K562 (cell line): ENCODE data around the gene DTWD2. TPM values are rescaled to one million over a fixed set of nuclear protein-coding genes. Genes with fewer than 3 reads are reported as not detected.

Source experiments
- ATAC-seq: fragments of 200-7000 bp; cut with Tn5 transposase; 3 replicates; pipeline ENCODE4 v1.9.1; 2020; ENCODE audit warnings: moderate library complexity
- BruUV-seq: library from RNA; stranded (reverse); fragments of 400-500 nt; replicated peaks from 2 replicates; lab custom pipeline; 2021; lab: Mats Ljungman, UMichigan
- CTCF ChIA-PET: fragments of 300-600 bp; formaldehyde crosslinking; extraction: SDS; loops from one replicate; lab custom pipeline; 2021; ENCODE audit warnings: low intra/inter-chr PET ratio; lab: Yijun Ruan, JAX
- POLR2A ChIA-PET: fragments of 300-600, 350-650 bp; sonication (Branson Sonifier 250); formaldehyde crosslinking; extraction: SDS; loops from one replicate; lab custom pipeline; 2021; ENCODE audit warnings: antibody characterized with exemption, inconsistent platforms; lab: Yijun Ruan, JAX
- DNase-seq, 4 experiments: peaks; one replicate each; pipeline versions ENCODE4 v3.0.0 to v3.0.0-alpha.2; 2011 to 2018; ENCODE audit warnings: low spot score in 3 of 4, mixed read lengths in 3 of 4; ENCODE audit errors: extremely low read depth in 1 of 4
- FAIRE-seq: peaks from 2 replicates; lab custom pipeline; 2011; peaks lifted over from hg19 to GRCh38; lab: Jason Lieb, UNC
- H2AFZ ChIP-seq: 2 replicates; pipeline ENCODE4 v1.6.0; 2011; ENCODE audit warnings: low read depth, low read length, control low read depth, inconsistent platforms
- H3K27ac ChIP-seq: fragments of 200-600 bp; 3 replicates; pipeline ENCODE4 v1.8.0; 2011; ENCODE audit warnings: low read depth, mild to moderate bottlenecking, control low read depth, inconsistent platforms, low read length, moderate library complexity, mixed read lengths; ENCODE audit errors: extremely low read depth
- H3K27me3 ChIP-seq, 2 experiments: fragments of 300-600 bp in 1 of 2; 2 replicates in 1 of 2; 3 replicates in 1 of 2; pipeline versions ENCODE4 v1.6.0 to v1.8.0; 2011; ENCODE audit warnings: inconsistent platforms in 2 of 2, low read length in 2 of 2, mild to moderate bottlenecking in 1 of 2, mixed read lengths in 1 of 2, moderate library complexity in 1 of 2; ENCODE audit not compliant: control insufficient read depth in 2 of 2, insufficient read depth in 2 of 2
- H3K36me3 ChIP-seq: fragments of 300-600 bp; 3 replicates; pipeline ENCODE4 v1.8.0; 2011; ENCODE audit warnings: mild to moderate bottlenecking, low read length, inconsistent platforms; ENCODE audit not compliant: control insufficient read depth, insufficient read depth
- H3K4me1 ChIP-seq, 2 experiments: fragments of 200-600 bp in 1 of 2; replicated peaks in 1 of 2; 2 replicates in 1 of 2; 3 replicates in 1 of 2; pipeline versions ENCODE4 v1.5.1 to v1.8.0; 2011; ENCODE audit warnings: inconsistent platforms in 2 of 2, low read length in 2 of 2, mild to moderate bottlenecking in 1 of 2, mixed read lengths in 1 of 2, moderate library complexity in 1 of 2; ENCODE audit not compliant: control insufficient read depth in 2 of 2, insufficient read depth in 2 of 2
- H3K4me2 ChIP-seq: 2 replicates; pipeline ENCODE4 v1.6.1; 2011; ENCODE audit warnings: low read length, control low read depth, inconsistent platforms, mixed read lengths; ENCODE audit not compliant: insufficient read depth
- H3K4me3 ChIP-seq: fragments of 200-600 bp; sonication (generic), shearing (Covaris generic); 2 replicates; pipeline ENCODE4 v1.5.1; 2016; ENCODE audit warnings: control low read depth, inconsistent platforms
- H3K79me2 ChIP-seq: fragments of 200-600 bp; 3 replicates; pipeline ENCODE4 v1.8.0; 2011; ENCODE audit warnings: low read length, inconsistent platforms; ENCODE audit not compliant: control insufficient read depth, insufficient read depth
- H3K9ac ChIP-seq, 2 experiments: 2 replicates each; pipeline versions ENCODE4 v1.6.0 to v1.6.1; 2011; ENCODE audit warnings: low read depth in 2 of 2, low read length in 2 of 2, control low read depth in 1 of 2, inconsistent platforms in 1 of 2, mild to moderate bottlenecking in 1 of 2, mixed read lengths in 1 of 2; ENCODE audit not compliant: insufficient read depth in 1 of 2
- H3K9me1 ChIP-seq: one replicate; pipeline ENCODE4 v1.6.0; 2011; ENCODE audit warnings: inconsistent platforms, mild to moderate bottlenecking, low read length, moderate library complexity; ENCODE audit not compliant: control insufficient read depth, insufficient read depth
- H3K9me3 ChIP-seq: replicated peaks from 2 replicates; pipeline ENCODE4 v1.5.1; 2011; ENCODE audit warnings: low read depth, low read length, inconsistent platforms; ENCODE audit not compliant: control insufficient read depth, insufficient read depth
- H4K20me1 ChIP-seq: replicated peaks from 2 replicates; pipeline ENCODE4 v1.6.1; 2011; ENCODE audit warnings: low read length, inconsistent platforms, mixed read lengths; ENCODE audit not compliant: control insufficient read depth, insufficient read depth
- CHD4 ChIP-seq: fragments of 200-600 bp; sonication (generic); IDR thresholded peaks from 3 replicates; pipeline ENCODE4 v1.6.1; 2012; ENCODE audit warnings: low read depth, mild to moderate bottlenecking, mixed read lengths, low read length, inconsistent platforms; ENCODE audit not compliant: insufficient read depth, insufficient replicate concordance, poor library complexity, severe bottlenecking
- NFRKB ChIP-seq: fragments of 450-650 bp; IDR thresholded peaks from 2 replicates; pipeline ENCODE4 v1.6.1; 2016; ENCODE audit warnings: low read depth
- POLR2AphosphoS5 ChIP-seq: IDR thresholded peaks from 2 replicates; pipeline ENCODE4 v1.6.1; 2011; ENCODE audit warnings: mild to moderate bottlenecking, low read depth, low read length, moderate library complexity; ENCODE audit not compliant: control insufficient read depth, insufficient read depth
- POLR2B ChIP-seq: fragments of 450-650 bp; IDR thresholded peaks from 2 replicates; pipeline ENCODE4 v1.6.1; 2018; ENCODE audit warnings: low read depth; ENCODE audit not compliant: partially characterized antibody
- RBM34 ChIP-seq: fragments of 200-400 bp; formaldehyde crosslinking; IDR thresholded peaks from 2 replicates; pipeline ENCODE4 v1.6.1; 2018; ENCODE audit warnings: low read length, borderline replicate concordance; ENCODE audit not compliant: insufficient read depth
- RUNX1 ChIP-seq: sonication (generic); IDR thresholded peaks from 2 replicates; pipeline ENCODE4 v1.6.1; 2016; ENCODE audit warnings: antibody characterized with exemption, low read depth
- SRSF9 ChIP-seq: fragments of 200-400 bp; formaldehyde crosslinking; IDR thresholded peaks from 2 replicates; pipeline ENCODE4 v1.6.1; 2017; ENCODE audit warnings: low read depth, low read length, borderline replicate concordance
- TCF15 ChIP-seq: fragments of 250-450 bp; sonication (Bioruptor Pico); IDR thresholded peaks from 2 replicates; pipeline ENCODE4 v1.8.0; 2022; ENCODE audit warnings: moderate library complexity, mild to moderate bottlenecking, inconsistent platforms
- ZNF77 ChIP-seq: fragments of 250-450 bp; sonication (Bioruptor Pico); IDR thresholded peaks from 2 replicates; pipeline ENCODE4 v1.5.0; 2020
- WGBS: fragments of 100-300 bp; shearing (Covaris generic); methylation state at CpG from one replicate; pipeline ENCODE4 v1.1.6; 2016; ENCODE audit warnings: low coverage, mixed read lengths; ENCODE audit not compliant: insufficient coverage; ENCODE audit errors: missing lambda C conversion rate; 5-methylcytosine and 5-hydroxymethylcytosine counted together
- in situ Hi-C: fragments of 300-500 bp; cut with MboI; formaldehyde crosslinking; loops from 4 replicates; pipeline ENCODE4 v1.15.0; 2018; ENCODE audit warnings: inconsistent platforms, mixed read lengths
- intact Hi-C: fragments of 100-400 bp; cut with micrococcal nuclease; formaldehyde crosslinking; loops from 2 replicates; pipeline ENCODE4 v1.14.2; 2022
- polyA plus RNA-seq, 8 experiments: library from polyadenylated mRNA; depleted of rRNA in 4 of 8; stranded (reverse) in 5 of 8; unstranded in 3 of 8; fragments of >200 nt; fragmentation: Nextera tagmentation in 2 of 8; fragmentation: Illumina TruSeq in 1 of 8; extraction: Ambion mirVana in 2 of 8; extraction: Trizol in 1 of 8; gene quantifications; 2 replicates each; pipeline versions ENCODE4 v1.2.1 to v1.2.3, GENCODE V29; 2011 to 2014; ENCODE audit warnings: inconsistent platforms in 1 of 8, missing spikeins in 1 of 8
- total RNA-seq, 7 experiments: library from RNA; depleted of rRNA in 6 of 7; stranded (reverse); fragments of >200 nt in 6 of 7; fragmentation: Illumina TruSeq in 2 of 7; extraction: Trizol in 2 of 7; gene quantifications; 2 replicates each; pipeline versions ENCODE4 v1.2.1 to v1.2.3, GENCODE V29; 2011 to 2021; ENCODE audit warnings: low replicate concordance in 1 of 7
- TF ChIP-seq, protein P1 (sequence below): fragments of 450-650 bp; IDR thresholded peaks from 2 replicates; pipeline ENCODE4 v1.6.1; 2016

Gene DTWD2
- total and polyA plus RNA-seq, 9 of the 15 experiments (the other 6 are each of a cell fraction or from before 2014, with no cell fraction given) = 0.99 to 10.8 (median 4.1) TPM

DNA sequence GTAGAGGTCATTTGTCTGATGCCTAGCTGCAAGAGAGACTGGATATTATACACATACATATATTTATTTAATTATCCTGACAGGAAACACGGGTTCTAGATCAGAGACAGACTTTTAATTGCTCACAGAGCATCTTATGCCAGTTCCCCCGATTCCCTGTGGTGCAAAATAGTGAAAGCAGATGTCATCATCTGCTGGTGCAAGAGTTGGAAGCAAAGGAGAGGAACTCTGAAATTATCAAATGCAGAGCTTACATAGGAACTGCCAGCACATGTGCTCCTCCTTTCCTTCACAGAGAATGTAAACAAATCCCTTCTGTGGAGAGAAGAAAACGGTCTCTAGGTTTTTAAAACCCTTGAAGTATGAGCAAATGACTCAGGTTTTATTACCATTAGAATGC, 69.3 kb downstream of the DTWD2 start:
- no TSS peak for BruUV-seq
- Histone ChIP-seq H4K20me1 (no peaks in the 10 kb centered on the region), H3K36me3 (no peaks in the 10 kb centered on the region), H3K27me3 (no peaks in the 10 kb centered on the region), H3K9me1 (no peaks in the 10 kb centered on the region), H3K4me2 (no peak overlapping the region), H3K79me2 (no peaks in the 10 kb centered on the region), H3K4me1 (peaks cover 0 to 7% of the 10 kb centered on the region in 2 experiments; a peak in 1 of 5 replicates), H3K9me3 (no peaks in the 10 kb centered on the region), H2AFZ (no peak overlapping the region), H3K4me3 (no peak overlapping the region), H3K27ac (no peak overlapping the region), H3K9ac (no peak overlapping the region)
- ATAC-seq (no peak), DNase-seq (no peak), FAIRE-seq (no peak)
- CTCF ChIA-PET = no interaction called here
- POLR2A ChIA-PET = interaction anchor here (1.4 kb wide), 1 partner anchor 10 kb away, joined by 4 read pairs; no protein-coding TSS in a partner anchor
- intact Hi-C loops = no loop called here
- in situ Hi-C loops = no loop called here
- no peak for TF ChIP-seq POLR2B
- no peak for TF ChIP-seq SRSF9
- TF ChIP-seq RBM34 = no peak
- 24% methylated on average over 3 of the region's 3 CpGs for WGBS

DNA sequence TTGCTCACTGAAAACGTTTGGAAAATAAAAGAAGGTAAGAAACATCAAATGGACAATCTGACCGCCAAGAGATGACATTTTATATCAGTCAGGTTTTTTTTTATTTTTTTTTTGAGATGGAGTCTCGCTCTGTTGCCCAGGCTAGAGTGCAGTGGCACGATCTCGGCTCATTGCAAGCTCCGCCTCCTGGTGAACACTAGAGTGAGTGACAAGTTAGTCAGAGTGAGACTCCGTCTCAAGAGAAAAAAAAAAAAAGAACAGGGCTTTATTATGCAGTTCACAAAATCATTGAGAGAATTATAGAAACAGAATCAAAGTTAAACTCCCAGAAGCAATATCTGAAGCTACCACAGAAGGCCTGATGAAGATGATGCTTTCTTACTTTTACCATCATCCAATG, 70.1 kb downstream of the DTWD2 start:
- ATAC-seq (peak; percentile 42; the same call in 1 of the 3 replicates), DNase-seq (no peak), FAIRE-seq (no peak)
- no TSS peak for BruUV-seq
- Histone ChIP-seq H3K4me2 (no peak overlapping the region), H3K27ac (no peak overlapping the region), H3K4me1 (peaks cover 0 to 4% of the 10 kb centered on the region in 2 experiments; a peak in 1 of 5 replicates), H3K4me3 (no peak overlapping the region), H3K79me2 (no peaks in the 10 kb centered on the region), H3K27me3 (no peaks in the 10 kb centered on the region), H3K9ac (no peak overlapping the region), H3K36me3 (no peaks in the 10 kb centered on the region), H2AFZ (no peak overlapping the region), H3K9me3 (no peaks in the 10 kb centered on the region), H4K20me1 (no peaks in the 10 kb centered on the region), H3K9me1 (no peaks in the 10 kb centered on the region)
- POLR2A ChIA-PET = no interaction called here
- TF ChIP-seq NFRKB (no peak), RUNX1 (no peak), TCF15 (CRISPR knock-in tag) (no peak), ZNF77 (CRISPR knock-in tag) (no peak), CHD4 (no peak), POLR2AphosphoS5 (no peak)
- TF ChIP-seq, protein P1, sequence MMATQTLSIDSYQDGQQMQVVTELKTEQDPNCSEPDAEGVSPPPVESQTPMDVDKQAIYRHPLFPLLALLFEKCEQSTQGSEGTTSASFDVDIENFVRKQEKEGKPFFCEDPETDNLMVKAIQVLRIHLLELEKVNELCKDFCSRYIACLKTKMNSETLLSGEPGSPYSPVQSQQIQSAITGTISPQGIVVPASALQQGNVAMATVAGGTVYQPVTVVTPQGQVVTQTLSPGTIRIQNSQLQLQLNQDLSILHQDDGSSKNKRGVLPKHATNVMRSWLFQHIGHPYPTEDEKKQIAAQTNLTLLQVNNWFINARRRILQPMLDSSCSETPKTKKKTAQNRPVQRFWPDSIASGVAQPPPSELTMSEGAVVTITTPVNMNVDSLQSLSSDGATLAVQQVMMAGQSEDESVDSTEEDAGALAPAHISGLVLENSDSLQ = 0 out of 2 replicates have a peak, but pooled peaks have one; percentile 26
- 44% methylated on average over 7 of the region's 7 CpGs for WGBS
- intact Hi-C loops = no loop called here
- in situ Hi-C loops = no loop called here
- CTCF ChIA-PET = no interaction called here
